ENCODE measurements around the gene GJD3.
"Not testable (repeated sequence)": the region's sequence is repeated elsewhere in the genome, so short reads cannot be mapped to it uniquely, and the experiment has no call there.

The GJD3 gene, protein sequence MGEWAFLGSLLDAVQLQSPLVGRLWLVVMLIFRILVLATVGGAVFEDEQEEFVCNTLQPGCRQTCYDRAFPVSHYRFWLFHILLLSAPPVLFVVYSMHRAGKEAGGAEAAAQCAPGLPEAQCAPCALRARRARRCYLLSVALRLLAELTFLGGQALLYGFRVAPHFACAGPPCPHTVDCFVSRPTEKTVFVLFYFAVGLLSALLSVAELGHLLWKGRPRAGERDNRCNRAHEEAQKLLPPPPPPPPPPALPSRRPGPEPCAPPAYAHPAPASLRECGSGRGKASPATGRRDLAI

DNA sequence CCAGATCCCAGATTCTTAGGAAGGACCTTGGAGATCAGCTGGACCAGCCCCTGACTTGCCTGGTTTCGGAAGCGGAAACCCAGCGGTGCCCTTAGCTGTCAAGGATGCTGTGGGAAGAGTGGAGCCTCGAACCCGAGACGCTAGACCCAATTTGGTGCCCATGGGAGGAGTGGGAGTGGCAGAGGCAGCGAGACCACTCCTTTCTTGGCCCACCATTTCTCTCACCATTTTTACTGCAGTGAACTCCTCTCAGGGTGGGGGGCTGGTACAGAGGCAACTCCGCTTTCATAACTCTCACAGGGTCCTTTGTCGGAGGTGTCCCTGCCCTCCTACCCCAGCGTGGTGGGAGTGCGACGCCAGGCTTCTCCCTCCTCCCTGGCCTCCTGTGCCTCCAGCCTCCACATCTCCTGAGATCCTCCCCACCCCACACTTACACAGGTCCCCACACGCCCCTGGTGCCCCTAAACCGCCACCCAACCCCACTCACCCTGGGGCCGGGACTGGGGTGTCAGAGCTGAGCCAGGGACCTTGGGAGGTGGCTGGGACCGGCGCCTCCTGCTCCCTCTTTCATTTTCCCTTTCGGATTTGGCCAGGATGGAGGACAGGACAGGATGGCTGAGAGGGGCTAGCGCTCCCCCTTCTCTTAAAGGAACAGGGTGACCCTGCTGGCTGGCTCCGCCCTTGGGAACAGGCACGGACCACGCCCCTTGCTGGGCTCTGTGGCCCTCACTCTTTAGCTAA lies at the start of gene GJD3:
Gene GJD3 (minus strand): TSS at position 617 of the 741 bp plus-strand sequence. CDS start 922 bp downstream, outside the sequence.
- no peak for DNase-seq

DNA sequence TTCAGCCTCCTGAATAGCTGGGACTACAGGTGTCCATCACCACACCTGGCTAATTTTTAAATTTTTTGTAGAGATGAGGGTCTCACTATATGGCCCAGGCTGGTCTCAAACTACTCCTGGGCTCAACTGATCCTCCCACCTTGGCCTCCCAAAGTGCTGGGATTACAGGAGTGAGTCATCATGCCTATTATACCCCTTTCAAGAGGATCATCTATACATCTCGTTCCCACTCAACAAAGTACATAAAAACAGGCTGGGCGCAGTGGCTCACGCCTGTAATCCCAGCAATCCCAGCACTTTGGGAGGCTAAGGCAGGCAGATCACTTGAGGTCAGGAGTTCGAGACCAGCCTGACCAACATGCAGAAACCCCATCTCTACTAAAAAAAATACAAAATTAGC lies 49.8 kb upstream of the GJD3 start:
- DNase-seq, result not testable (repeated sequence)

DNA sequence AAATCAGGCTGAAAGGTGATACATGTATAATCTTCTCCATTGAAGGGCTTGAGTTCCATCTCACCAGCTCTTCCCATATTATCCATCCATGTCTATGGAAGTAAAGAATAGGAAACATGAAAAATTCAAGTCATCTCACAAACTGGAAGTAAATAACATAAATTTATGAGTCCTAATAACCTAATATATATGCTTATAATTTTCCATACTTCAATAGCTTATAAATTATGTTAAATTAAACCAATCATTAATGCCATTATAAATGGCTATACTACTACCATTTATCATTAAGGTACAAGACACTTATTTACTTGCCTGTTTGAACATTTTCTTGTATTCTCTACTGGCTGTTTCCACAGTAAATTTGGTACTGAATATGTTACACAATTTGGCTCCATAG lies 48.3 kb upstream of the GJD3 start:
- no peak for DNase-seq

DNA sequence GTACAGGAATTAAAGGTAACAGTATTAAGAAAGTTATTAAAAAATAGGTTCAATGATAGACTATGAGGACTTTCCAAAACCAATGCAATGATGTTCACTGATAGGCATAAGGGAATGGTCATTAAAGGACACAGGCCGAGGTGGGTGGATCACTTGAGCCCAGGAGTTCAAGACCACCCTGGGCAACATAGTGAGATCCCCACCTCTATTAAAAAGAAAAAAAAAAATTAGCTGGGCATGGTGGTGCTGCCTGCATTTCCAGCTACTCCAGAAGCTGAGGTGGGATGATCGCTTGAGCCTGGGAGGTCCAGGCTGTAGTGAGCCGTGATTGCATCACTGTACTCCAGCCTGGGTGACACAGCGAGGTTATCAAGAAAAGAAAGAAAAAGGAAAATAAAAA lies 47.3 kb upstream of the GJD3 start:
- DNase-seq, result no peak

DNA sequence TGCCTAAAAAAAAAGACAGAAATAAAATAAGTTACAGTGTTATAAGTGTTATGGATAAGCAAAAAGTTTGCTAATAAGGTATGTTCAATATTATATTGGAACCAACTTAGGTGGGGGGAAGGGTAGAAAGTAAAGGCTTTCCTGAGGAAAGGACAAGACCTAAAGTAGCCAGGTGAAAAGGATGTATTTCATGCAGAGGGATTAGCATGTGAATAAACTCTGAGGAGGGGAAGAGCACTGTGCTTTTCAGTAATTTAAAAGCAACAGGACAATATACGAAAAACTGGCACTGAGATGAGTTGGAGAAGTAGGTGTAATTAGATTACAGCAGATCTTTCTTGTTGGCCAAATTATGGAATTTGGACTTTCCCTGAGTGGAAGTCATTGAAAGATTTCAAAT lies 45.5 kb upstream of the GJD3 start:
- no peak for DNase-seq

DNA sequence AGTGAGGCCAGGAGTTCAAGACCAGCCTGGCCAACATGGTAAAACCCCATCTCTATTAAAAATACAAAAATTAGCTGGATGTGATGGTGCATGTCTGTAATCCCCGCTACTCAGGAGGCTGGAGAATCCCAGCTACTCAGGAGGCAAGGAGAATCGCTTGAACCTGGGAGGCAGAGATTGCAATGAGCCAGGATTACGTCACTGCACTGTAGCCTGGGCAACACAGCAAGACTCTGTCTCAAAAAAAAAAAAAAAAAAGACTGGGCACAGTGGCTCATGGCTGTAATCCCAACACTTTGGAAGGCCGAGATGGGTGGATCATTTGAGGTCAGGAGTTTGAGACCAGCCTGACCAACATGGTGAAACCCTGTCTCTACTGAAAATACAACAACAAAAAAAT lies 45.0 kb upstream of the GJD3 start:
- not testable (repeated sequence) for DNase-seq

DNA sequence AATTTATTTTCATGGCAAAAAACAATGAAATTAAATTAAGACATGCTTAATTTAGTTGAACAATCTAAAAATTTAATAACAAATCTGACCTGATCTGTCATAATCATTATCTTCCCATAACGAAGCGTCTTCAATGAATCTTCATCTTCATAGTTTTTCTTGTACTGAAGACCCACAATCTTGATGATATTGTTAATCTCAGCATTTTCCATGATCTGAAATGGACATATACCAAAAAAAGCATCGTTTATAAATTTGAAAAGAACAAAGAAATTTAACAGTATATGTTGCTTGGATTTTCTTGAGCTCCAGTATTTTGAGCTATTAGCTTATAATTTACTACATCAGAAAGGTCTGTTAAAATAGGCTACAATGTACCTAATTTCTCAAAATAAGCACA lies 42.9 kb upstream of the GJD3 start:
- no peak for DNase-seq

DNA sequence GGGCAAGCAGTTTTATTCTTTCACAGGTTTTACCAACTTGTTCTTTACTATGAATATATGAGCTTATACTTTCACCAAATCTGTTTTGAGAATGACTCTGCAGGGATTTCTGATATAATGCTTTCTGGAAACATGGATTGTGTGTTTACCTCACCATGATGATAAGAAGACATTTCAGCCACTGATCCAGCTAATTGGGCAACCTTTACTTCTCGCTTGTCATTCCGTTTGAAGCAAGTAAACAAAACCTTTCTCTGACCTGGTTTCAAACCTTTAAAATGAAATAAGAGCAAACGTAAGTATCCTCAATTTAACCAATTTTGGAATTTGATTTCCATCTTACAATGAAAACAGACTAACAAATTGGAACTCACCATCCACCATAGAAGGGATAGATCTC lies 39.5 kb upstream of the GJD3 start:
- DNase-seq, result no peak

DNA sequence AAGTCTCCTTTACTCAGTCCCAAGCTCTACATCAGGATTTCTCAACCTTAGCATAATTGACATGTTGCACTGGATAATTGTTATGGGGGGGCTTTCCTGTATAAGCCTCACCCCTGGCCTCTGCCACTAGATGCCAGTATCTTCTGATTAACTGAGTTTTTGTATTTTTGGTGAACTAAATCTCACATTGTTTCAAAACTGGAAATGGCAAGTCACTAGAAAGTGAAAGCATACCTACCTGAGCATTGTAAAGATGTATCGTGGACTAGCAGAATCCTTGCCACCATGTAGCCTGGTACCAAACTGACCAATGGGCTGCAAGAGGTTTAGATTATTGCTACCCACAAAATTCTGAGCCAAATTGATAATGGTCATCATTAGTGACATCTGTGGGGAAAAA lies 38.1 kb upstream of the GJD3 start:
- no peak for DNase-seq

DNA sequence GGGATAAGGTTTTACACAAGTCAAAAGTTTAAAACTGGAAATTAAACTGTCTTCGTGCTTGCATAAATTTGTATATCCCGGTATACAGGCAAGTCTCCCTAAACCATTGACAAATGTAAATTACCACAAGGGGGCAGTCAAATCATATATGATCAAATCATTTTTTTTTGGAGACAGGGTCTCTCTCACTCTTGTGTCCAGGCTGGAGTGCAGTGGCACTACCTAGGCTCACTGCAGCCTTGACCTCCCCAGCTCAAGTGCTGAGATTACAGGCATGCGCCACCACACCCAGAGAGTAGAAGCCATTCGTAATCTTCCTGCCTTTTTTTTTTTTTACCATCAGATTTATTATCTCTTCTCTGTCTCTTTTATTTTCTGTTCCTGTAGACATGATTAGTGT lies 34.6 kb upstream of the GJD3 start:
- no peak for DNase-seq

DNA sequence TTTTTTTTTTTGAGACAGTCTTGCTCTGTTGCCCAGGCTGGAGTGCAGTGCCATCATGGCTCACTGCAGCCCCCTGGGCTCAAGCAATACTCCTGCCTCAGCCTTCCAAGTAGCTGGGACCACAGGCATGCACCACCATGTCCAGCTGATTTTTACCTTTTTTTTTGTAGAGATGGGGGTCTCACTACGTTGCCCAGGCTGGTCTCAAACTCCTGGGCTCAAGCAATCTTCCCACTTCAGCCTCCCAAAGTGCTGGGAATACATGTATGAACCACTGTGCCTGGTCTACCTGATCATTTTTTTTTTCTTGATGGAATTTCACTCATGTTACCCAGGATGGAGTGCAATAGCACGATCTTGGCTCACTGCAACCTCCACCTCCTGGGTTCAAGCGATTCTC lies 22.0 kb upstream of the GJD3 start:
- not testable (repeated sequence) for DNase-seq

DNA sequence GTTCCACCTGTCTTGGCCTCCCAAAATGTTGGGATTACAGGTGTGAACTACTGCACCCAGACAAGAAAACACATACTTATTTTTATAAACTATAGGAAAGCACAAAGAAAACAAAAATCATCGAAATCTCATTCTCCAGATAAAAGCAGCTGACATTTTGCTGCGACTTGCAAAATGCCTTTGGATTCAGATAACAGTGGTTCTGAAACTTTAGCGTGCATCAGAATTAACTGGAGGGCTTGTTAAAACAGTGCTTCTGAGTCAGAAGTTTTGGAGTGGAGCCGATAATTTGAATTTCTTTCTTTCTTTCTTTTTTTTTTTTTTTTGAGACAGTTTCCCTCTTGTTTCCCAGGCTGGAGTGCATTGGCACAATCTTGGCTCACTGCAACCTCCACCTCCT lies 17.7 kb upstream of the GJD3 start:
- no peak for DNase-seq

DNA sequence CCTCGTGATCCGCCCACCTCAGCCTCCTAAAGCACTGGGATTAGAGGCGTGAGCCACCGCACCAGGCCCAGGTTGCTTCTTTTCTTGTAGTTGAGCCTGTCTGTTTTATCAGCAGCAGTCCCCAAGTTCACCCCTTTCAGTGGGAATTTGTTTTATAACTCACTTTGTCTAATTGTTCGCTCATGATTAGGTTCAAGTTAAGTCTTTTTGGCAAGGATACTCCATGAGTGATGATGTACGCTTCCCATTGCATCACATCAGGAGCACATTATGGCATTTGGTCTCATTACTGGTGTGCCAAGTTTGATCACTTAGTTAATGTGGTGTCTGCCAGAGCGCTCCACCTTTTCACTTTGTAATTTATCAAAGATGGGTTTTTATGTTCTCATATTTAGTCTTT lies 14.4 kb upstream of the GJD3 start:
- DNase-seq, result no peak

DNA sequence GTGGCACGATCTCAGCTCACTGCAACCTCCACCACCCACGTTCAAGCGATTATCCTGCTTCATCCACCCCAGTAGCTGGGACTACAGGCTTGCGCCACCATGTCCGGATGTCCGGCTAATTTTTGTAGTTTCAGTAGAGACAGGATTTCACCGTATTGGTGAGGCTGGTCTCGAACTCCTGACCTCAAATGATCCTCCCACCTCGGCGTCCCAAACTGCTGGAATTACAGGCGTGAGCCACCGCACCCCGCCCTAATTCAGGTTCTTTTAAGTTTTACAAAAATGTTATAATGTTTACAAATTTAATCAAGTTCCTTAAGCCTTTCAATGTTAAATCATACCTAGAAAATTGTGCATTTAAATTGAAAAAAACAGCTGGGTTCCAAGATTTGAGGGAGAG lies 13.3 kb upstream of the GJD3 start:
- no peak for DNase-seq

DNA sequence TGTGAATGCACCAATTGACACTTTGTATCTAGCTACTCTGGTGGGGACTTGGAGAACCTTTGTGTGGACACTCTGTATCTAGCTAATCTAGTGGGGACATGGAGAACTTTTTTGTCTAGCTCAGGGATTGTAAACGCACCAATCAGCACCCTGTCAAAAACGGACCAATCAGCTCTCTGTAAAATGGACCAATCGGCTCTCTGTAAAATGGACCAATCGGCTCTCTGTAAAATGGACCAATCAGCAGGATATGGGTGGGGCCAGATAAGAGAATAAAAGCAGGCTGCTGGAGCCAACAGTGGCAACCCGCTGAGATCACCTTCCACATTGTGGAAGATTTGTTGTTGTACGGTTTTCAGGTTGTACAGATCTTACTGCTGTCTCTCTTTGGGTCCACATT lies 12.0 kb upstream of the GJD3 start:
- DNase-seq, result not testable (repeated sequence)

DNA sequence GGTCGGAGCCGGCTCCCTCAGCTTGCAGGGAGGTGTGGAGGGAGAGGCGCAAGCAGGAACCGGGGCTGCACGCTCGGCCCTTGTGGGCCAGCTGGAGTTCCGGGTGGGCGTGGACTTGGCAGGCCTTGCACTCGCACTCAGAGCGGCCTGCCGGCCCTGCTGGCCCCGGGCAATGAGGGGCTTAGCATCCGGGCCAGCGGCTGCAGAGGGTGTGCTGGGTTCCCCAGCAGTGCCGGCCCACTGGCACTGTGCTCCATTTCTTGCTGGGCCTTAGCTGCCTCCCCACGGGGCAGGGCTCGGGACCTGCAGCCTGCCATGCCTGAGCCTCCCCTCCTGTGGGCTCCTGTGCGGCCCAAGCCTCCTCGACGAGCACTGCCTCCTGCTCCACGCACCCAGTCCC lies 11.2 kb upstream of the GJD3 start:
- DNase-seq, result not testable (repeated sequence)

DNA sequence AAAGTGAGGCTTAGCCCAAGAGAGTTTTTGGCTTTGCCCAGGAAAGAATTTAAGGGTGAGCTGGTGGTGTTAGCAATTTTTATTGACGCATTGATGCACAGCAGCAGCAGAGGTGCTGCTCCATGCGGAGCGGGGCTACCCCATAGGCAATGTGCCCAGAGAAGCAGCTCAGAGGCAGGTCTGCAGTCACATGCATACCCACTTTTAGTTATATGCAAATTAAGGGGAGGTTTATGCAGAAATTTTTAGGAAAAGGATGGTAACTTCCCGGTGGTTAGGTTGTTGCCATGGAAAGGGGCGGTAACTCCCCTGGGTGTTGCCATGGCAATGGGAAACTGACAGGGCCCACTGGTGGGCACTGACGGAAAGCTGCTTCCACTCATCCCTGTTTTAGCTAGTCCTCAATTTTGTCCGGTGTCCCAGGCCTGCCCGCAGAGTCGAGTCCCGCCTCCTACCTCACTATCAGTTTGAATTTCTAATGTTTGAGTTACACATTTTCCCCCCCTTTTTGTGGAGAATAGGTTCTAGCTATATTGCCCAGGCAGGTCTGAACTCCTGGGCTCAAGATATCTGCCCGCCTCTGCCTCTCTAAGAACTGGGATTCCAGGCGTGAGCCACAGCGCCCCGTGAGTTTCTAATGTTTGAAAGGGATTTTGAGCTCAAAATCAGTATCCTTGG lies 10.4 kb upstream of the GJD3 start:
- no peak for DNase-seq

DNA sequence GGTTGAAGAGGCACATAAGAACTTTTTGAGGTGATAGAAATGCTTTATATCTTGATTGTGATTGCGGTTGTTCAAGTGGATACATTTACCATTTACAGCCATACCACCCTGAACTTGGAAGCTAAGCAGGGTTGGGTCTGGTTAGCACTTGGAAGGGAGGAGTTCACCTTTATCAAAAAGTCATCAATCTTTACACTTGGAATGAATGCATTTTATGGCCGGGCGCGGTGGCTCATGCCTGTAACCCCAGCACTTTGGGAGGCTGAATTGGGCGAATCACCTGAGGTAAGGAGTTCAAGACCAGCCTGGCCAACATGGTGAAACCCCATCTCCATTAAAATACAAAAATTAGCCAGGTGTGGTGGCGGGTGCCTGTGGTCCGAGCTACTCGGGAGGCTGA lies 9.5 kb upstream of the GJD3 start:
- no peak for DNase-seq

DNA sequence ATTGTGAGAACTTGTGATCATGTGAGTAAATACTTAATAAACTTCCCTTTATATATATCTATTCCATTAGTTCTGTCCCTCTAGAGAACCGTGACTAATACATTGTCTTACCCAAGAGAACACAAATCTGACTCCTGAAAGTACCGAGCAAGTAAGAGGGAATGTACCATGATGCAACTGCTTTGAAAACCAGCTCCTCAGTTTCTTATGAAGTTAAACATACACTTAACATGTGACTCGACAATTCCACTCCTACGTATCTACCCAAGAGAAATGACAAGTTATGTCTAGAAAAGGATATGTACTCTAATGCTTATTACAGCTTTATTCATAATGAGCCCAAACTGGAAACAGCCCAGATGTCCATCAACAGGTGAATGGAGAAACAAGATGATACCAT lies 8.8 kb upstream of the GJD3 start:
- DNase-seq, result no peak

DNA sequence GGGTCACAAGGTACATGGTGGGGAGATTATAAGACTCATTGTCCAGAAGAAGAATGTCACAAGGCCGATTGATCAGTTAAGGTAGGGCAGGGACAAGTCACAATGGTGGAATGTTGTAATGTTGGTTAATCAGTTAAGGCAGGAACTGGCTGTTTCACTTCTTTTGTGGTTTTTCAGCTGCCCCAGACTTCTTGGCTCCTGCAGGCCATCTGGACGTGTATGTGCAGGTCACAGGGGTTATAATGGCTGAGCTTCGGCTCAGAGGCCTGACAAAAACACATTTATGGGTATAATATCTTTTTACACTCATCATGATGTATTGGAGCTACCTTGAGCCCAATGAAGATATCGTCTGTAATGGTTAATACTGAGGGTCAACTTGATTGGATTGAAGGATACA lies 8.1 kb upstream of the GJD3 start:
- not testable (repeated sequence) for DNase-seq

DNA sequence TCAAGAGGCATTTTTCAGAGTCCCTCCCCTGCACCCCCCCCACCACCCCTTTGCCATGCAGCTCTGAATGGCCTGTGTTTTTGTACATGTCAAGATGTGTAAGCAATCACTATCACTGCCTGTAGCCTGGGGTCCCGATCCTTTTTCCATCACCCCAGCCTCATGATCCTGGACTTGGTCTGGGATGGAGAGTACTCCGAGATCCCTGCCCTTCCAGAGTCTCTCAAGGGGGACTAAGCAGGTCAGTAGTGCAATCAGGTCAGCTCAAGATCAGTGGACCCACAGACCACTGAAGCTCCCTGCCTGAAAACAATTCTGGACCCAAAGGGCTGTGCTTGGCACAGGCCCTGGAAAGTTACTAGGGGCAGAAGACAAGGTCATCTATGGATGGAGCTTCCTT lies 7.5 kb upstream of the GJD3 start:
- DNase-seq, result no peak

DNA sequence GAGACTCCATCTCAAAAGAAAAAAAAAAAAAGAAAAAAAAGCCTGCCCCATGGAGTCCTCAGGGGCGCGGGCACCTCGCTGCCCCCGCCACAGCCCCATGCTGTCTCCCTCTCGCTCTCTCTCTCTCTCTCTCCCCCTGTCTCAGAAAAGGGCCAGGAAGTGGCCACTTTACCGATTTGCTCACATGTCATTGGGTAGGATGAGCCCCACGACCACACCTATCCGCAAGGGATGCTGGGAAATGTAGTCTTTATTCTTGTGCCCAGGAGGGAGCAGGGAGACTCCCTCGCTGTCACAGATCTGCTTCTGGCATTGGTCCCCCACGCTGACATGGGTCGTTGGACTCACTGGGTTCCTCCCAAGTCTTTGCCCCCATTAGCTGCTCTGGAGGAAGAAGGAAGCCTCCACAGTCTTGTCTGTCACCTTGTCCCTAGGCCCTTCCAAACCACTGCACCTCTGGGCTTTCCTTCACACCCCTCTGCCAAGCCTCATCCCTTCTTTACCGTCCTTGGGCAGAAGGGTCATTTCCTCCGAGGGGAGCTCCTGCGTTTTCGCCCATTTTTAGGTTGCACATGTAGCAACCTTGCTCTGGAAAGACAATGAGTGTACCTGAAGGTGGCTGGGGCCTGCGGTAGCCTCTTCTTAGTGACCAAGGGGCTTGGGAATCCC lies 6.9 kb upstream of the GJD3 start:
- no peak for DNase-seq

DNA sequence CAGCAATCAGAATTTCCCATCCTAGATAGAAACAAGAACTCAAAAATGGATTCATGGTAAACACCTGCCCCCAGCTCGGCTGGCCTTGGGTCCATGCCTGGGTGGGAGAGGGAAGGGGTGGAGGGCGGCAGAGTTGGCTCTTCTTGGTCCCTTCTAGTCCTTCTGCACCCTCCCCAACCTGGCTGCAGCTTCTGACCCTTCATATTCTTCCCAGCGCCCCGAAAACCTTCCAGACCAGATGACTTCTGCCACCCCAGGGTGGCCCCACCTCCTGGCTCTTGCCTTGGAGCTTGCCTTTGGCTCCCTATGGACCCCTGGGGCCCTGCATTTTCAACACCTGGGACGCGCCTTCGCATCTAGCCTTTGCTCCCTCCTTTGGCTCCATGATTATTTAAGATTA lies 5.4 kb upstream of the GJD3 start:
- no peak for DNase-seq

DNA sequence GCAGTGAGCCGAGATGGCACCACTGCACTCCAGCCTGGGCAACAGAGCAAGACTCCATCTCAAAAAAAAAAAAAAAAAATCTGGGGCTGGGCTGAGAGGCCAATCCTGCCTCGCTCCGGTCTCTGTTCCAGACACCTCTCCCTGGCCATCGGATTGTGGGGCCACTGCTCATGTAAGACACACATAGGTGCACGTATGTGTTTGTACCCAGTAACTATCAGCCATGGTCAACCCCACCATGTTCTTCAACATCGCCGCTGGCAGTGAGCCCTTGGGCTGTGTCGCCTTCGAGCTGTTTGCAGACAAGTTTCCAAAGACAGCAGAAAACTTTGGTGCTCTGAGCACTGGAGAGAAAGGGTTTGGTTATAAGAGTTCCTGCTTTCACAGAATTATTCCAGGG lies 3.2 kb upstream of the GJD3 start:
- not testable (repeated sequence) for DNase-seq
